Endothelial cell of umbilical vein (primary cell): ENCODE results near the gene NRARP. TPM values are rescaled to one million over a fixed set of nuclear protein-coding genes. Genes with fewer than 3 reads are reported as not detected.

Source experiments
- BruUV-seq: library from RNA; stranded (reverse); fragments of 400-500 nt; replicated peaks from 2 replicates; lab custom pipeline; 2021; lab: Mats Ljungman, UMichigan
- CTCF ChIA-PET: fragments of 300-600, 350-600 bp; sonication (Branson Sonifier 250); formaldehyde crosslinking; loops from one replicate; lab custom pipeline; 2021; ENCODE audit warnings: antibody characterized with exemption, inconsistent platforms; lab: Charles Lee
- POLR2A ChIA-PET: fragments of 300-600, 350-600 bp; sonication (Branson Sonifier 250); formaldehyde crosslinking; loops from one replicate; lab custom pipeline; 2021; ENCODE audit warnings: antibody characterized with exemption, inconsistent platforms; lab: Charles Lee
- DNase-seq: peaks from one replicate; pipeline ENCODE4 v3.0.0-alpha.2; 2011; ENCODE audit warnings: low read depth, low spot score
- FAIRE-seq: peaks from 2 replicates; lab custom pipeline; 2011; peaks lifted over from hg19 to GRCh38; lab: Jason Lieb, UNC
- H2AFZ ChIP-seq: 2 replicates; pipeline ENCODE4 v1.6.0; 2012; ENCODE audit warnings: low read depth, low read length, control low read depth, inconsistent platforms
- H3K27ac ChIP-seq: 2 replicates; pipeline ENCODE4 v1.5.1; 2011; ENCODE audit warnings: low read depth, mild to moderate bottlenecking, control low read depth, low read length, moderate library complexity; ENCODE audit not compliant: insufficient read depth
- H3K27me3 ChIP-seq, 2 experiments: 2 replicates each; pipeline versions ENCODE4 v1.6.0 to v1.6.1; 2011; ENCODE audit warnings: low read length in 2 of 2, mixed read lengths in 1 of 2; ENCODE audit not compliant: control insufficient read depth in 2 of 2, insufficient read depth in 2 of 2
- H3K36me3 ChIP-seq, 2 experiments: 2 replicates in 1 of 2; 3 replicates in 1 of 2; pipeline ENCODE4 v1.5.1; 2011; ENCODE audit warnings: low read length in 2 of 2, mild to moderate bottlenecking in 1 of 2, moderate library complexity in 1 of 2; ENCODE audit not compliant: control insufficient read depth in 2 of 2, insufficient read depth in 2 of 2; ENCODE audit errors: extremely low read depth in 1 of 2
- H3K4me1 ChIP-seq: 3 replicates; pipeline ENCODE4 v1.5.1; 2011; ENCODE audit warnings: mild to moderate bottlenecking, low read length; ENCODE audit not compliant: control insufficient read depth, insufficient read depth; ENCODE audit errors: extremely low read depth
- H3K4me2 ChIP-seq: 2 replicates; pipeline ENCODE4 v1.6.1; 2011; ENCODE audit warnings: low read length, control low read depth, mixed read lengths; ENCODE audit not compliant: insufficient read depth
- H3K4me3 ChIP-seq, 3 experiments: fragments of 200-600 bp in 1 of 3; sonication (generic), shearing (Covaris generic) in 1 of 3; replicated peaks in 1 of 3; 2 replicates each; pipeline ENCODE4 v1.5.1; 2011 to 2016; ENCODE audit warnings: control low read depth in 3 of 3, low read length in 3 of 3, mild to moderate bottlenecking in 2 of 3, inconsistent platforms in 1 of 3, low read depth in 1 of 3, moderate library complexity in 1 of 3; ENCODE audit not compliant: insufficient read depth in 1 of 3
- H3K79me2 ChIP-seq: 2 replicates; pipeline ENCODE4 v1.6.0; 2012; ENCODE audit warnings: low read length, inconsistent platforms; ENCODE audit not compliant: control insufficient read depth, insufficient read depth
- H3K9ac ChIP-seq: replicated peaks from 2 replicates; pipeline ENCODE3; 2011; ENCODE audit warnings: low read length, control low read depth; ENCODE audit not compliant: insufficient read depth; ENCODE audit errors: extremely low read depth
- H3K9me1 ChIP-seq: replicated peaks from 3 replicates; pipeline ENCODE4 v1.6.0; 2011; ENCODE audit warnings: mild to moderate bottlenecking, low read length; ENCODE audit not compliant: control insufficient read depth, insufficient read depth; ENCODE audit errors: extremely low read depth
- H3K9me3 ChIP-seq: replicated peaks from 2 replicates; pipeline ENCODE4 v1.5.1; 2012; ENCODE audit warnings: low read length, inconsistent platforms; ENCODE audit not compliant: control insufficient read depth, insufficient read depth
- H4K20me1 ChIP-seq: replicated peaks from 2 replicates; pipeline ENCODE3; 2011; ENCODE audit warnings: mild to moderate bottlenecking, low read length; ENCODE audit not compliant: control insufficient read depth, insufficient read depth; ENCODE audit errors: extremely low read depth
- EZH2 ChIP-seq: IDR thresholded peaks from 2 replicates; pipeline ENCODE4 v1.6.1; 2012; ENCODE audit warnings: borderline replicate concordance, low read depth, mild to moderate bottlenecking, moderate library complexity, low read length, inconsistent platforms; ENCODE audit not compliant: severe bottlenecking
- FOS ChIP-seq: IDR thresholded peaks from 2 replicates; pipeline ENCODE4 v1.6.1; 2011; ENCODE audit warnings: mild to moderate bottlenecking, low read length, moderate library complexity, borderline replicate concordance; ENCODE audit not compliant: insufficient read depth
- GATA2 ChIP-seq: IDR thresholded peaks from 2 replicates; pipeline ENCODE4 v1.7.0; 2011; ENCODE audit warnings: low read depth, mild to moderate bottlenecking, moderate library complexity, mixed read lengths, low read length; ENCODE audit not compliant: insufficient read length, insufficient read depth
- JUN ChIP-seq: IDR thresholded peaks from 2 replicates; pipeline ENCODE4 v1.6.1; 2011; ENCODE audit warnings: borderline replicate concordance, low read depth; ENCODE audit not compliant: insufficient read length, insufficient read depth
- MYC ChIP-seq: IDR thresholded peaks from one replicate; pipeline ENCODE4 v1.6.1; 2011; ENCODE audit warnings: mild to moderate bottlenecking, low read depth, low read length
- POLR2A ChIP-seq: IDR thresholded peaks from 2 replicates; pipeline ENCODE4 v1.6.1; 2012; ENCODE audit warnings: low read depth, mild to moderate bottlenecking, control low read depth, low read length
- POLR2AphosphoS5 ChIP-seq: IDR thresholded peaks from 2 replicates; pipeline ENCODE4 v1.6.1; 2012; ENCODE audit warnings: low read depth, mild to moderate bottlenecking, control low read depth, low read length, moderate library complexity; ENCODE audit not compliant: insufficient read depth
- dilution Hi-C: fragments of 300-500 bp; cut with MboI; formaldehyde crosslinking; loops from one replicate; pipeline ENCODE4 v1.15.0; 2019; ENCODE audit warnings: low sequenced_read_pairs; ENCODE audit not compliant: extremely low pct_ligation_motif_present
- intact Hi-C: fragments of 100-400 bp; cut with micrococcal nuclease; formaldehyde crosslinking; loops from one replicate; pipeline ENCODE4 v1.10.0; 2022
- polyA plus RNA-seq, 4 experiments: library from polyadenylated mRNA; depleted of rRNA in 3 of 4; stranded (reverse) in 3 of 4; unstranded in 1 of 4; fragments of >200 nt; gene quantifications; 2 replicates each; pipeline versions ENCODE4 v1.2.1 to v1.2.3, GENCODE V29; 2011 to 2012; ENCODE audit warnings: missing spikeins in 1 of 4
- total RNA-seq: library from RNA; stranded (reverse); gene quantifications from 2 replicates; pipeline ENCODE4 v1.2.3, GENCODE V29; 2021
- TF ChIP-seq, protein P1 (sequence below), 2 donors: IDR thresholded peaks; 1 replicate in 1 of 2; 2 replicates in 1 of 2; pipeline ENCODE4 v1.5.1; 2011; ENCODE audit warnings: low read length in 2 of 2, mild to moderate bottlenecking in 2 of 2, moderate library complexity in 2 of 2, control low read depth in 1 of 2, inconsistent platforms in 1 of 2, low read depth in 1 of 2; ENCODE audit not compliant: insufficient read depth in 1 of 2; ENCODE audit errors: extremely low read depth in 1 of 2
- TF ChIP-seq, protein P2 (sequence below): IDR thresholded peaks from 2 replicates; pipeline ENCODE4 v1.6.1; 2011; ENCODE audit not compliant: insufficient read depth, insufficient read length

Gene NRARP
- total and polyA plus RNA-seq, 2 donors (not counting 3 experiments of a cell fraction or from before 2014, with no cell fraction given), result 50.0 to 72.9 TPM

DNA sequence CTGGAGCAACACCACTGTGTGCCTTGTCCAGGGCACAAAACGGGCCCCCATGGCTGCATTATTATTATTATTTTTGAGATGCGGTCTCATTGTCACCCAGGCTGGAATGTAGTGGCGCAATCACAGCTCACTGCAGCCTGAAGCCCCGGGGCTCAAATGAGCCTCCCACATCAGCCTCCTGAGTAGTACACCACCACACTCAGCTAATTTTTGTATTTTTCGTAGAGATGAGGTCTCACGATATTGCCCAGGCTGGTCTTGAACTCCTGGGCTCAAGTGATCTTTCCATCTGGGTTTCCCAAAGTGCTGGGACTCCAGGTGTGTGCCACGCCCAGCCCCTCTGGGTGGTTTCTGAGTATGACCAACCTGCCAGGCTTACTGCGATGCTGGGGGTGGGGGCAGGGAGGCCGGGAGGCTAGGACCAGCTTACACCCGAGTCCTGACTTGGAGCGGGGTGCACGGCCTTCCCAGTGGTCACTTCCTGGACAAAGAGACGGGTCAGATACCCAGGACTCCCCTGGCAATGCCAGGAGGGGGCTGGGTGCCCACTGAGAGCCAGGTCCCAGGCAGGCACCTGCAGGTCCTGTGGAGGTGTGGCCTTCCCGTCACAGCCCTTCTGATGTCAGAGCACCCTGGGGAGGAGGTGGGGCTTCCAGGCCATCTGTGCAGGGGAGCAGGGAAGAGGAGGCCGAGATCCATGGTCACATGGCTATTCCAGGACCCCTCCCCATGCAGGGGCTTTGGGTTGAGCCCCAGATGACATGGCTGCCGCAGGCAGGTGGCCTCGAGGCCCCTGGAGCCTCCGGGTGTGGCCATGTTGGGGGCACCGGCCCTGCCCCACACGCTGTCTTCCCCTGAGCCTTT lies 8.3 kb upstream of the NRARP start:
- ChIA-PET CTCF (interaction anchor here (1.1 to 1.3 kb wide), 2 partner anchors 8 to 10 kb away, joined by 3 to 4 read pairs; partner anchors contain the start of gene NRARP), POLR2A (no interaction called here)
- dilution Hi-C loops, result no loop called here

More for the DNA sequence above, 8.3 kb upstream of the NRARP start:
- Histone ChIP-seq H3K79me2 (no peaks in the 10 kb centered on the region), H4K20me1 (no peaks in the 10 kb centered on the region), H2AFZ (no peak overlapping the region), H3K9ac (no peak overlapping the region), H3K27me3 (no peaks in the 10 kb centered on the region), H3K9me1 (no peaks in the 10 kb centered on the region), H3K4me3 (no peak overlapping the region), H3K4me2 (no peak overlapping the region), H3K27ac (no peak overlapping the region), H3K36me3 (no peaks in the 10 kb centered on the region), H3K9me3 (no peaks in the 10 kb centered on the region), H3K4me1 (peaks cover 14% of the 10 kb centered on the region)
- TF ChIP-seq POLR2A (no peak), GATA2 (no peak), JUN (no peak), POLR2AphosphoS5 (no peak), MYC (no peak), FOS (no peak), EZH2 (no peak)
- TF ChIP-seq, protein P1, sequence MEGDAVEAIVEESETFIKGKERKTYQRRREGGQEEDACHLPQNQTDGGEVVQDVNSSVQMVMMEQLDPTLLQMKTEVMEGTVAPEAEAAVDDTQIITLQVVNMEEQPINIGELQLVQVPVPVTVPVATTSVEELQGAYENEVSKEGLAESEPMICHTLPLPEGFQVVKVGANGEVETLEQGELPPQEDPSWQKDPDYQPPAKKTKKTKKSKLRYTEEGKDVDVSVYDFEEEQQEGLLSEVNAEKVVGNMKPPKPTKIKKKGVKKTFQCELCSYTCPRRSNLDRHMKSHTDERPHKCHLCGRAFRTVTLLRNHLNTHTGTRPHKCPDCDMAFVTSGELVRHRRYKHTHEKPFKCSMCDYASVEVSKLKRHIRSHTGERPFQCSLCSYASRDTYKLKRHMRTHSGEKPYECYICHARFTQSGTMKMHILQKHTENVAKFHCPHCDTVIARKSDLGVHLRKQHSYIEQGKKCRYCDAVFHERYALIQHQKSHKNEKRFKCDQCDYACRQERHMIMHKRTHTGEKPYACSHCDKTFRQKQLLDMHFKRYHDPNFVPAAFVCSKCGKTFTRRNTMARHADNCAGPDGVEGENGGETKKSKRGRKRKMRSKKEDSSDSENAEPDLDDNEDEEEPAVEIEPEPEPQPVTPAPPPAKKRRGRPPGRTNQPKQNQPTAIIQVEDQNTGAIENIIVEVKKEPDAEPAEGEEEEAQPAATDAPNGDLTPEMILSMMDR (IDR thresholded peaks at IDR 0.05; ENCODE audit: extremely low read depth in 1 of 2, insufficient read depth in 1 of 2, low read depth in 1 of 2, low read length in 2 of 2), result no peak
- TF ChIP-seq, protein P2, sequence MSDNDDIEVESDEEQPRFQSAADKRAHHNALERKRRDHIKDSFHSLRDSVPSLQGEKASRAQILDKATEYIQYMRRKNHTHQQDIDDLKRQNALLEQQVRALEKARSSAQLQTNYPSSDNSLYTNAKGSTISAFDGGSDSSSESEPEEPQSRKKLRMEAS, result no peak
- no peak for DNase-seq
- no peak for FAIRE-seq
- intact Hi-C loops, result no loop called here
- no TSS peak for BruUV-seq
